GM12878 (cell line): ENCODE data around the gene PNMA6F. TPM values are rescaled to one million over a fixed set of nuclear protein-coding genes. Genes with fewer than 3 reads are reported as not detected.

Source experiments
- ATAC-seq: fragments of 200-7000 bp; cut with Tn5 transposase; 3 replicates; pipeline ENCODE4 v1.9.1; 2020; ENCODE audit warnings: mild to moderate bottlenecking, moderate library complexity
- BruUV-seq: library from RNA; stranded (reverse); fragments of 400-500 nt; replicated peaks from 2 replicates; lab custom pipeline; 2021; lab: Mats Ljungman, UMichigan
- CTCF ChIA-PET: fragments of 300-600 bp; sonication (Branson Sonifier 250); formaldehyde crosslinking; extraction: SDS; loops from one replicate; lab custom pipeline; 2021; ENCODE audit warnings: inconsistent platforms; lab: Yijun Ruan, JAX
- POLR2A ChIA-PET: fragments of 350-600 bp; formaldehyde crosslinking; extraction: SDS; loops from one replicate; lab custom pipeline; 2021; ENCODE audit warnings: inconsistent platforms; lab: Charles Lee
- RAD21 ChIA-PET: fragments of 300-600 bp; sonication (Branson Sonifier 250); formaldehyde crosslinking; loops from one replicate; lab custom pipeline; 2023; ENCODE audit warnings: antibody characterized with exemption; ENCODE audit not compliant: unreplicated experiment; lab: Charles Lee
- SMC1A ChIA-PET: fragments of 300-600 bp; sonication (Branson Sonifier 250); formaldehyde crosslinking; loops from one replicate; lab custom pipeline; 2023; ENCODE audit not compliant: unreplicated experiment, uncharacterized antibody; lab: Charles Lee
- DNase-seq: peaks from one replicate; pipeline ENCODE4 v3.0.0-alpha.2; 2011; ENCODE audit warnings: low read depth, low spot score
- FAIRE-seq: peaks from 3 replicates; lab custom pipeline; 2011; peaks lifted over from hg19 to GRCh38; lab: Jason Lieb, UNC
- H2AFZ ChIP-seq: 2 replicates; pipeline ENCODE4 v1.6.0; 2011; ENCODE audit warnings: low read depth, low read length, control low read depth; ENCODE audit not compliant: control insufficient read depth
- H3K27ac ChIP-seq: 2 replicates; pipeline ENCODE4 v1.5.1; 2011; ENCODE audit warnings: control low read depth; ENCODE audit not compliant: control insufficient read depth, insufficient read depth
- H3K27me3 ChIP-seq, 2 experiments: replicated peaks in 1 of 2; 2 replicates each; pipeline versions ENCODE4 v1.6.0 to v1.6.1; 2011; ENCODE audit warnings: low read length in 1 of 2; ENCODE audit not compliant: control insufficient read depth in 2 of 2, insufficient read depth in 2 of 2
- H3K36me3 ChIP-seq, 2 experiments: 2 replicates each; pipeline ENCODE4 v1.5.1; 2011; ENCODE audit warnings: low read length in 1 of 2; ENCODE audit not compliant: control insufficient read depth in 2 of 2, insufficient read depth in 2 of 2
- H3K4me1 ChIP-seq: 2 replicates; pipeline ENCODE4 v1.6.1; 2011; ENCODE audit warnings: mild to moderate bottlenecking, low read length, moderate library complexity, mixed read lengths; ENCODE audit not compliant: control insufficient read depth, insufficient read depth
- H3K4me2 ChIP-seq: 2 replicates; pipeline ENCODE4 v1.6.0; 2011; ENCODE audit warnings: control low read depth; ENCODE audit not compliant: control insufficient read depth, insufficient read depth
- H3K4me3 ChIP-seq: fragments of 200-600 bp; sonication (generic); 2 replicates; pipeline ENCODE4 v1.5.1; 2016
- H3K79me2 ChIP-seq: 2 replicates; pipeline ENCODE4 v1.6.0; 2011; ENCODE audit warnings: low read length; ENCODE audit not compliant: control insufficient read depth, insufficient read depth
- H3K9ac ChIP-seq: 2 replicates; pipeline ENCODE4 v1.8.0; 2011; ENCODE audit warnings: low read length, control low read depth, mixed read lengths; ENCODE audit not compliant: control insufficient read depth, insufficient read depth
- H3K9me3 ChIP-seq: replicated peaks from 3 replicates; pipeline ENCODE4 v1.5.1; 2011; ENCODE audit warnings: mild to moderate bottlenecking, low read length; ENCODE audit not compliant: control insufficient read depth, insufficient read depth
- H4K20me1 ChIP-seq: 2 replicates; pipeline ENCODE4 v1.6.0; 2011; ENCODE audit not compliant: control insufficient read depth, insufficient read depth
- CBX3 ChIP-seq: fragments of 200-600 bp; sonication (generic); IDR thresholded peaks from 2 replicates; pipeline ENCODE4 v1.6.1; 2016; ENCODE audit warnings: low read depth, borderline replicate concordance
- EP300 ChIP-seq, 2 experiments: fragments of 150-350 bp in 1 of 2; IDR thresholded peaks; 2 replicates each; pipeline ENCODE4 v1.6.1; 2011 to 2012; ENCODE audit warnings: low read depth in 2 of 2, low read length in 2 of 2, borderline replicate concordance in 1 of 2, improper control_type of control experiment in 1 of 2, inconsistent platforms in 1 of 2; ENCODE audit not compliant: control insufficient read depth in 1 of 2
- MTA3 ChIP-seq: IDR thresholded peaks from 2 replicates; pipeline ENCODE4 v1.6.1; 2012; ENCODE audit warnings: low read length, inconsistent platforms, borderline replicate concordance
- NBN ChIP-seq: fragments of 450-650 bp; IDR thresholded peaks from 2 replicates; pipeline ENCODE4 v1.6.1; 2016
- NR2F1 ChIP-seq: fragments of 450-650 bp; conservative IDR thresholded peaks from 2 replicates; pipeline ENCODE4 v1.6.1; 2017; ENCODE audit warnings: mild to moderate bottlenecking
- RBBP5 ChIP-seq: fragments of 200-600 bp; sonication (generic); conservative IDR thresholded peaks from 2 replicates; pipeline ENCODE4 v1.6.1; 2016
- SMAD5 ChIP-seq: IDR thresholded peaks from 2 replicates; pipeline ENCODE4 v1.6.1; 2016; ENCODE audit warnings: antibody characterized with exemption, low read depth
- STAT1 ChIP-seq: fragments of 450-650 bp; conservative IDR thresholded peaks from 2 replicates; pipeline ENCODE4 v1.6.1; 2014; ENCODE audit warnings: antibody characterized with exemption, mild to moderate bottlenecking
- YY1 ChIP-seq: IDR thresholded peaks from 2 replicates; pipeline ENCODE4 v1.6.1; 2011; ENCODE audit warnings: low read depth, mild to moderate bottlenecking, low read length
- WGBS: methylation state at CpG from one replicate; pipeline ENCODE4 v1.1.6; 2016; ENCODE audit warnings: low lambda C conversion rate; ENCODE audit not compliant: insufficient replicate concordance, insufficient coverage; ENCODE audit errors: missing lambda C conversion rate; 5-methylcytosine and 5-hydroxymethylcytosine counted together
- in situ Hi-C: fragments of 300-500 bp; cut with MboI; formaldehyde crosslinking; loops from 9 replicates; pipeline ENCODE4 v1.14.3; 2018; ENCODE audit warnings: mixed read lengths
- intact Hi-C: fragments of 100-400 bp; cut with micrococcal nuclease; formaldehyde crosslinking; loops from one replicate; pipeline ENCODE4 v1.14.2; 2022; ENCODE audit not compliant: unreplicated experiment
- polyA plus RNA-seq, 11 experiments: library from polyadenylated mRNA; depleted of rRNA in 4 of 11; unstranded in 6 of 11; stranded (reverse) in 5 of 11; fragments of >200 nt; fragmentation: Nextera tagmentation in 4 of 11; fragmentation: Illumina TruSeq in 1 of 11; extraction: Ambion mirVana in 4 of 11; extraction: Trizol in 1 of 11; gene quantifications; 1 replicate in 1 of 11; 2 replicates in 10 of 11; pipeline versions ENCODE4 v1.2.1 to v1.2.3, GENCODE V29; 2011 to 2016; ENCODE audit warnings: inconsistent platforms in 2 of 11, missing spikeins in 2 of 11, low read depth in 1 of 11
- total RNA-seq, 4 experiments: library from RNA; depleted of rRNA in 3 of 4; stranded (reverse); fragments of >200 nt in 3 of 4; fragmentation: Illumina TruSeq in 1 of 4; extraction: Trizol in 1 of 4; gene quantifications; 2 replicates each; pipeline versions ENCODE4 v1.2.1 to v1.2.3, GENCODE V29; 2013 to 2021
- TF ChIP-seq, protein P1 (sequence below): fragments of 450-650 bp; IDR thresholded peaks from 2 replicates; pipeline ENCODE4 v1.6.1; 2016; ENCODE audit warnings: mild to moderate bottlenecking, moderate library complexity, borderline replicate concordance
- TF ChIP-seq, protein P2 (sequence below): fragments of 150-350 bp; IDR thresholded peaks from 2 replicates; pipeline ENCODE4 v1.6.1; 2016; ENCODE audit warnings: low read depth, low read length

PNMA6F gene
- total and polyA plus RNA-seq, 10 of the 15 experiments (the other 5 are each of a cell fraction or from before 2014, with no cell fraction given), result not detected

DNA sequence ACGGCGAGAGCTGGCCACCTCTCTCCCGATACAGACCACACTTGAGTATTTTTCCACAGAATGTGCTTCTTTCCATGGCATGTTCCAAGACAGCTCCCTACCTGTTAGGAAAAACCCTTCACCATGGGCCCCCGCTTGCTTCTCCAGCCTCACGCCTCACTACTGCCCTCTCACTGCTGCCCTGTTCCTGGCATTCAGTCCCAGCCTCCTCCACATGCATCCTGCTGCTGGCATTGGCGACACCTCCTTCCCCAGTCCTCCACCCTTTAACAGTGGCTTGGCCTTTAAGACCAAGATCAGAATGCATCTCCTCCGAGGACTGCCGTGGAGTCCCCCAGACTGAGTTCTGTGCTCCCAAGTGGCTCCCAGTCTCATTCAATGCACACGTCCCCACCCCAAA is 10.7 kb downstream of the PNMA6F start:
- intact Hi-C loops (no loop called here), in situ Hi-C loops (loop anchor here (25.0 kb wide), 1 partner anchor 149 kb away; no protein-coding TSS in a partner anchor)
- ChIA-PET RAD21 (no interaction called here), SMC1A (no interaction called here), POLR2A (no interaction called here), CTCF (no interaction called here)
- H3K4me1 ChIP-seq, result no peaks in the 10 kb centered on the region
- TF ChIP-seq EP300 (IDR thresholded peaks at IDR 0.05; ENCODE audit: borderline replicate concordance in 1 of 2, control insufficient read depth in 1 of 2, low read depth in 2 of 2, low read length in 2 of 2) (no peak), STAT1 (no peak), SMAD5 (no peak), CBX3 (no peak), NBN (no peak), YY1 (no peak), RBBP5 (no peak), MTA3 (no peak), NR2F1 (no peak)
- TF ChIP-seq, protein P1, sequence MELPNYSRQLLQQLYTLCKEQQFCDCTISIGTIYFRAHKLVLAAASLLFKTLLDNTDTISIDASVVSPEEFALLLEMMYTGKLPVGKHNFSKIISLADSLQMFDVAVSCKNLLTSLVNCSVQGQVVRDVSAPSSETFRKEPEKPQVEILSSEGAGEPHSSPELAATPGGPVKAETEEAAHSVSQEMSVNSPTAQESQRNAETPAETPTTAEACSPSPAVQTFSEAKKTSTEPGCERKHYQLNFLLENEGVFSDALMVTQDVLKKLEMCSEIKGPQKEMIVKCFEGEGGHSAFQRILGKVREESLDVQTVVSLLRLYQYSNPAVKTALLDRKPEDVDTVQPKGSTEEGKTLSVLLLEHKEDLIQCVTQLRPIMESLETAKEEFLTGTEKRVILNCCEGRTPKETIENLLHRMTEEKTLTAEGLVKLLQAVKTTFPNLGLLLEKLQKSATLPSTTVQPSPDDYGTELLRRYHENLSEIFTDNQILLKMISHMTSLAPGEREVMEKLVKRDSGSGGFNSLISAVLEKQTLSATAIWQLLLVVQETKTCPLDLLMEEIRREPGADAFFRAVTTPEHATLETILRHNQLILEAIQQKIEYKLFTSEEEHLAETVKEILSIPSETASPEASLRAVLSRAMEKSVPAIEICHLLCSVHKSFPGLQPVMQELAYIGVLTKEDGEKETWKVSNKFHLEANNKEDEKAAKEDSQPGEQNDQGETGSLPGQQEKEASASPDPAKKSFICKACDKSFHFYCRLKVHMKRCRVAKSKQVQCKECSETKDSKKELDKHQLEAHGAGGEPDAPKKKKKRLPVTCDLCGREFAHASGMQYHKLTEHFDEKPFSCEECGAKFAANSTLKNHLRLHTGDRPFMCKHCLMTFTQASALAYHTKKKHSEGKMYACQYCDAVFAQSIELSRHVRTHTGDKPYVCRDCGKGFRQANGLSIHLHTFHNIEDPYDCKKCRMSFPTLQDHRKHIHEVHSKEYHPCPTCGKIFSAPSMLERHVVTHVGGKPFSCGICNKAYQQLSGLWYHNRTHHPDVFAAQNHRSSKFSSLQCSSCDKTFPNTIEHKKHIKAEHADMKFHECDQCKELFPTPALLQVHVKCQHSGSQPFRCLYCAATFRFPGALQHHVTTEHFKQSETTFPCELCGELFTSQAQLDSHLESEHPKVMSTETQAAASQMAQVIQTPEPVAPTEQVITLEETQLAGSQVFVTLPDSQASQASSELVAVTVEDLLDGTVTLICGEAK, result no peak
- TF ChIP-seq, protein P2, sequence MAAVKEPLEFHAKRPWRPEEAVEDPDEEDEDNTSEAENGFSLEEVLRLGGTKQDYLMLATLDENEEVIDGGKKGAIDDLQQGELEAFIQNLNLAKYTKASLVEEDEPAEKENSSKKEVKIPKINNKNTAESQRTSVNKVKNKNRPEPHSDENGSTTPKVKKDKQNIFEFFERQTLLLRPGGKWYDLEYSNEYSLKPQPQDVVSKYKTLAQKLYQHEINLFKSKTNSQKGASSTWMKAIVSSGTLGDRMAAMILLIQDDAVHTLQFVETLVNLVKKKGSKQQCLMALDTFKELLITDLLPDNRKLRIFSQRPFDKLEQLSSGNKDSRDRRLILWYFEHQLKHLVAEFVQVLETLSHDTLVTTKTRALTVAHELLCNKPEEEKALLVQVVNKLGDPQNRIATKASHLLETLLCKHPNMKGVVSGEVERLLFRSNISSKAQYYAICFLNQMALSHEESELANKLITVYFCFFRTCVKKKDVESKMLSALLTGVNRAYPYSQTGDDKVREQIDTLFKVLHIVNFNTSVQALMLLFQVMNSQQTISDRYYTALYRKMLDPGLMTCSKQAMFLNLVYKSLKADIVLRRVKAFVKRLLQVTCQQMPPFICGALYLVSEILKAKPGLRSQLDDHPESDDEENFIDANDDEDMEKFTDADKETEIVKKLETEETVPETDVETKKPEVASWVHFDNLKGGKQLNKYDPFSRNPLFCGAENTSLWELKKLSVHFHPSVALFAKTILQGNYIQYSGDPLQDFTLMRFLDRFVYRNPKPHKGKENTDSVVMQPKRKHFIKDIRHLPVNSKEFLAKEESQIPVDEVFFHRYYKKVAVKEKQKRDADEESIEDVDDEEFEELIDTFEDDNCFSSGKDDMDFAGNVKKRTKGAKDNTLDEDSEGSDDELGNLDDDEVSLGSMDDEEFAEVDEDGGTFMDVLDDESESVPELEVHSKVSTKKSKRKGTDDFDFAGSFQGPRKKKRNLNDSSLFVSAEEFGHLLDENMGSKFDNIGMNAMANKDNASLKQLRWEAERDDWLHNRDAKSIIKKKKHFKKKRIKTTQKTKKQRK, result no peak
- H3K9ac ChIP-seq, result no peak overlapping the region
- no peak overlapping the region for H3K4me3 ChIP-seq
- no peaks in the 10 kb centered on the region for H3K36me3 ChIP-seq
- no peak overlapping the region for H3K4me2 ChIP-seq
- no peak for DNase-seq
- no peaks in the 10 kb centered on the region for H4K20me1 ChIP-seq
- no peaks in the 10 kb centered on the region for H3K27me3 ChIP-seq
- 49% methylated on average over 9 of the region's 9 CpGs for WGBS
- FAIRE-seq, result no peak
- H3K9me3 ChIP-seq, result no peaks in the 10 kb centered on the region
- BruUV-seq, result no TSS peak
- H3K27ac ChIP-seq, result no peak overlapping the region
- ATAC-seq, result no peak
- H2AFZ ChIP-seq, result no peak overlapping the region
- H3K79me2 ChIP-seq, result no peaks in the 10 kb centered on the region
